Measurements from ENCODE around the gene SIM1.

DNA sequence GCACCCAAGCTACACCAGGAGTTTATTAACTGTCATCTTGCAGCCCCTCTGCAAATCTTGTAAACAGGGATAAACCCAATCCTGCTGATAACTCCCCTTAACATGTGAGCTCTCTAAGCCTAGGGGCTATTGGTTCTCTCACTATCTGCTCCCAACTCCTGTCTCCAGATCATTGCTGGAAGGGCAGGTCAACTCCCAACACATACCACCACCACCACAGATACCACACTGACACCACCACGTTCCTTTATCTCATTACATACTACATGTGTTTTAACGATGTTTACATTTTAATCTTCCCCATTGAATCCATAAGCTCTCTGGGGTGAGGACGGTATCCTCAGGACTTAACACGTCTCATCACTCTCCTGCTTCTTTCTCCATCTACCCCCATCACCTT is 51.8 kb downstream of the SIM1 start:
- TF ChIP-seq CTCF (IDR thresholded peaks at IDR 0.05; ENCODE audit: poor library complexity) (no peak), EZH2phosphoT487 (IDR thresholded peaks at IDR 0.05; ENCODE audit: low read depth, severe bottlenecking, unreplicated experiment) (no peak), EZH2 (IDR thresholded peaks at IDR 0.05; ENCODE audit: borderline replicate concordance) (no peak)

All from hepatocyte (in vitro differentiated cells).